Heart left ventricle (tissue), 13 donors: ENCODE results near the gene SNRPB2.

Experiments
- POLR2A ChIP-seq, 2 donors: fragments of 450-650 bp; IDR thresholded peaks; one replicate each; pipeline ENCODE4 v1.6.1; 2017; ENCODE audit warnings: antibody characterized with exemption in 2 of 2, mild to moderate bottlenecking in 2 of 2, moderate library complexity in 2 of 2
- TF ChIP-seq, protein P1 (sequence below), 12 donors: fragments of 200-600 bp; sonication (generic) in 4 of 12; IDR thresholded peaks; one replicate each; pipeline versions ENCODE4 v1.5.0 to v1.8.0; 2018 to 2022; ENCODE audit warnings: antibody characterized with exemption in 12 of 12, mild to moderate bottlenecking in 5 of 12
- donor health status: ischemic (EF 13 %, LVEDD 7.1; RV severe dilation, severe dysfunction).
- donor health status: DM: no; HTN: yes; CAD: no.
- donor health status: DM: no; HTN: no; CAD: no.
- donor health status: ischemic (EF 25% LVEDD 6.9; RV normal size, moderate dysfunction).
- donor health status: ischemic (EF 25% LVEDD 5.7; RV mildly dilated, moderate dysfunction).
- donor health status: ischemic (EF 35%, LVEDD 5.7; RV mildly dilated, moderate dysfunction).
- donor health status: nonischemic (EF 11% LVEDD 7.7; RV severe dilation, severe dysfunction).
- donor health status: DM: yes; HTN: yes; CAD: no.
- donor health status: PGD.
- donor health status: ischemic (EF 29% LVEDD 5.4; RV normal size, mild dysfunction).
- donor health status: nonischemic (EF 23%, LVEDD 6.1; RV moderate dilation, normal function).

DNA sequence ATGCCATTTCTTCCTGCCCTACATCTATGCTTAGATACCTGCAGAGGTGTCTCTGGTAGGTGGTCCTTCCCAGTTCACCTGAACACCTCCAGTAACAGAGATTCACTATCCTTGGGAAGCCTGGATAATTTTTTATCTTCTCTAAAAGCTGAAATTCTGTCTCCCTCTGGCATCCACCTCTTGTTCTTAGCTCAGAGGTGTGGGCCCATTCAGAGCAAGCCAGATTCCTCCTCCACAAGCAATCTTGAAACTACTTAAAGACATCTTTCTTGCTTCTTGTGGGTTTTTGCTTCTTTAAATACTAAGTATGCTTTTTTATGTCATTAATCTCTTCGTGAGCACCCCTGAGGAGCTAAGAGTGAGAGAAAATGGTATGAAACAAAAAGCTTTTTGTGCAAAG is 10.4 kb upstream of the SNRPB2 start:
- TF ChIP-seq, protein P1, sequence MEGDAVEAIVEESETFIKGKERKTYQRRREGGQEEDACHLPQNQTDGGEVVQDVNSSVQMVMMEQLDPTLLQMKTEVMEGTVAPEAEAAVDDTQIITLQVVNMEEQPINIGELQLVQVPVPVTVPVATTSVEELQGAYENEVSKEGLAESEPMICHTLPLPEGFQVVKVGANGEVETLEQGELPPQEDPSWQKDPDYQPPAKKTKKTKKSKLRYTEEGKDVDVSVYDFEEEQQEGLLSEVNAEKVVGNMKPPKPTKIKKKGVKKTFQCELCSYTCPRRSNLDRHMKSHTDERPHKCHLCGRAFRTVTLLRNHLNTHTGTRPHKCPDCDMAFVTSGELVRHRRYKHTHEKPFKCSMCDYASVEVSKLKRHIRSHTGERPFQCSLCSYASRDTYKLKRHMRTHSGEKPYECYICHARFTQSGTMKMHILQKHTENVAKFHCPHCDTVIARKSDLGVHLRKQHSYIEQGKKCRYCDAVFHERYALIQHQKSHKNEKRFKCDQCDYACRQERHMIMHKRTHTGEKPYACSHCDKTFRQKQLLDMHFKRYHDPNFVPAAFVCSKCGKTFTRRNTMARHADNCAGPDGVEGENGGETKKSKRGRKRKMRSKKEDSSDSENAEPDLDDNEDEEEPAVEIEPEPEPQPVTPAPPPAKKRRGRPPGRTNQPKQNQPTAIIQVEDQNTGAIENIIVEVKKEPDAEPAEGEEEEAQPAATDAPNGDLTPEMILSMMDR (IDR thresholded peaks at IDR 0.05) = no peak
- TF ChIP-seq POLR2A (IDR thresholded peaks at IDR 0.05) = no peak
